ENCODE results near the gene SPRR4. TPM values are rescaled to one million over a fixed set of nuclear protein-coding genes. Genes with fewer than 3 reads are reported as not detected.
"Not testable (repeated sequence)": the region's sequence is repeated elsewhere in the genome, so short reads cannot be mapped to it uniquely, and the experiment has no call there.

Gene SPRR4
- total RNA-seq, 1 donor from 2014 or later: not detected

GRCh38 chr1:153021829-153022228, 51.4 kb downstream of the SPRR4 start:
- DNase-seq (ENCODE audit: low read depth in 2 of 2): not testable (repeated sequence)

Other genes starting within 250 kb of the SPRR4 start
- gene KPRP, start 212.6 kb upstream of the SPRR4 start, total RNA-seq: not detected in 2 replicates
- gene LCE1F, start 195.5 kb upstream of the SPRR4 start, total RNA-seq: not detected in 2 replicates
- gene LCE1E, start 184.4 kb upstream of the SPRR4 start, total RNA-seq: not detected in 2 replicates
- gene LCE1D, start 173.9 kb upstream of the SPRR4 start, total RNA-seq: not detected in 2 replicates
- gene LCE1C, start 164.0 kb upstream of the SPRR4 start, total RNA-seq: not detected in 2 replicates
- gene LCE1B, start 158.7 kb upstream of the SPRR4 start, total RNA-seq: not detected in 2 replicates
- not detected in 2 replicates for gene LCE1A, start 143.2 kb upstream of the SPRR4 start, total RNA-seq
- not detected in 2 replicates for gene LCE6A, start 127.8 kb upstream of the SPRR4 start, total RNA-seq
- gene LCE7A, start 110.7 kb upstream of the SPRR4 start, total RNA-seq: not detected in 2 replicates
- not detected in 2 replicates for gene SMCP, start 92.3 kb upstream of the SPRR4 start, total RNA-seq
- not detected in 2 replicates for gene IVL, start 62.1 kb upstream of the SPRR4 start, total RNA-seq
- gene SPRR5, start 23.4 kb upstream of the SPRR4 start, total RNA-seq: not detected in 2 replicates
- gene SPRR1A, start 13.4 kb downstream of the SPRR4 start, total RNA-seq: not detected in 2 replicates
- gene SPRR3, start 31.1 kb downstream of the SPRR4 start, total RNA-seq: not detected in 2 replicates
- gene SPRR1B, start 60.6 kb downstream of the SPRR4 start, total RNA-seq: not detected in 2 replicates
- gene SPRR2D, start 70.5 kb downstream of the SPRR4 start, total RNA-seq: not detected in 2 replicates
- gene SPRR2A, start 86.9 kb downstream of the SPRR4 start, total RNA-seq: not detected in 2 replicates
- gene SPRR2B, start 101.0 kb downstream of the SPRR4 start, total RNA-seq: not detected in 2 replicates
- gene SPRR2E, start 123.9 kb downstream of the SPRR4 start, total RNA-seq: not detected in 2 replicates
- not detected in 2 replicates for gene SPRR2F, start 142.9 kb downstream of the SPRR4 start, total RNA-seq
- gene SPRR2G, start 180.2 kb downstream of the SPRR4 start, total RNA-seq: not detected in 2 replicates
- not detected in 2 replicates for gene LELP1, start 232.8 kb downstream of the SPRR4 start, total RNA-seq
- gene PRR9, start 246.9 kb downstream of the SPRR4 start, total RNA-seq: not detected in 2 replicates

All from lung microvascular endothelial cell (primary cell).